Neural cell (in vitro differentiated cells): ENCODE data around the gene MYO3A. TPM values are rescaled to one million over a fixed set of nuclear protein-coding genes. Genes with fewer than 3 reads are reported as not detected.

ENCODE experiments used
- H2AFZ ChIP-seq: fragments of 200-600, 300-800 bp; sonication (generic), shearing (Covaris generic); 2 replicates; pipeline ENCODE4 v1.6.0; 2014; ENCODE audit warnings: low read depth, mild to moderate bottlenecking, antibody characterized with exemption, low read length, moderate library complexity
- H3F3A ChIP-seq: fragments of 200-600 bp; shearing (Covaris generic); 2 replicates; pipeline ENCODE4 v1.6.1; 2016; ENCODE audit warnings: mild to moderate bottlenecking, moderate library complexity, mixed read lengths, antibody characterized with exemption, low read length; ENCODE audit not compliant: insufficient read depth, poor library complexity, severe bottlenecking
- H3K27ac ChIP-seq: fragments of 200-600, 300-800 bp; sonication (generic), shearing (Covaris generic); 2 replicates; pipeline ENCODE4 v1.5.1; 2014; ENCODE audit warnings: mild to moderate bottlenecking, low read length, moderate library complexity
- H3K27me3 ChIP-seq: fragments of 300-800, 200-600 bp; sonication (generic), shearing (Covaris generic); 2 replicates; pipeline ENCODE4 v1.6.0; 2014; ENCODE audit warnings: mild to moderate bottlenecking, low read depth, low read length, moderate library complexity; ENCODE audit not compliant: insufficient read depth
- H3K36me3 ChIP-seq: fragments of 300-800, 200-600 bp; sonication (generic), shearing (Covaris generic); 2 replicates; pipeline ENCODE4 v1.5.1; 2014; ENCODE audit warnings: mild to moderate bottlenecking, antibody characterized with exemption, low read length, moderate library complexity; ENCODE audit not compliant: insufficient read depth
- H3K4me2 ChIP-seq: fragments of 300-800, 200-600 bp; sonication (generic), shearing (Covaris generic); 2 replicates; pipeline ENCODE4 v1.6.0; 2014; ENCODE audit warnings: mild to moderate bottlenecking, low read length
- H3K4me3 ChIP-seq: fragments of 300-800, 200-600 bp; sonication (generic), shearing (Covaris generic); 2 replicates; pipeline ENCODE4 v1.5.1; 2014; ENCODE audit warnings: mild to moderate bottlenecking, low read length, moderate library complexity
- H3K79me2 ChIP-seq: fragments of 200-600 bp; shearing (Covaris generic); replicated peaks from 2 replicates; pipeline ENCODE4 v1.6.0; 2014; ENCODE audit warnings: mild to moderate bottlenecking, low read length, moderate library complexity; ENCODE audit not compliant: insufficient read depth
- H3K9ac ChIP-seq: fragments of 300-800, 200-600 bp; sonication (generic), shearing (Covaris generic); 2 replicates; pipeline ENCODE4 v1.6.1; 2016; ENCODE audit warnings: mild to moderate bottlenecking, low read length, mixed read lengths
- H3K9me2 ChIP-seq: fragments of 200-600 bp; shearing (Covaris generic); 2 replicates; pipeline ENCODE4 v1.6.1; 2016; ENCODE audit warnings: mild to moderate bottlenecking, low read length, mixed read lengths; ENCODE audit not compliant: insufficient read depth
- H3K9me3 ChIP-seq: fragments of 200-600, 300-800 bp; sonication (generic), shearing (Covaris generic); 2 replicates; pipeline ENCODE4 v1.6.1; 2016; ENCODE audit warnings: mild to moderate bottlenecking, mixed run types, low read length, moderate library complexity, mixed read lengths
- H4K20me1 ChIP-seq: fragments of 200-600 bp; shearing (Covaris generic); 2 replicates; pipeline ENCODE4 v1.6.1; 2016; ENCODE audit warnings: mild to moderate bottlenecking, mixed run types; ENCODE audit not compliant: insufficient read depth
- CTCF ChIP-seq: fragments of 450-650 bp; IDR thresholded peaks from 2 replicates; pipeline ENCODE4 v1.5.1; 2014; ENCODE audit warnings: antibody characterized with exemption, mild to moderate bottlenecking, moderate library complexity; ENCODE audit not compliant: poor library complexity, severe bottlenecking
- EP300 ChIP-seq: fragments of 450-650 bp; conservative IDR thresholded peaks from 2 replicates; pipeline ENCODE4 v1.6.1; 2014; ENCODE audit warnings: antibody characterized with exemption, mild to moderate bottlenecking, moderate library complexity; ENCODE audit not compliant: poor library complexity, severe bottlenecking
- EZH2 ChIP-seq: fragments of 200-600, 300-800 bp; shearing (Covaris generic), sonication (generic); IDR thresholded peaks from 2 replicates; pipeline ENCODE4 v1.6.1; 2014; ENCODE audit warnings: antibody characterized with exemption, low read length, borderline replicate concordance, mild to moderate bottlenecking; ENCODE audit not compliant: insufficient read depth, poor library complexity, severe bottlenecking
- MXI1 ChIP-seq: fragments of 450-650 bp; conservative IDR thresholded peaks from 2 replicates; pipeline ENCODE4 v1.6.1; 2014; ENCODE audit warnings: antibody characterized with exemption, mild to moderate bottlenecking; ENCODE audit not compliant: poor library complexity, severe bottlenecking
- POLR2AphosphoS5 ChIP-seq: IDR thresholded peaks from 2 replicates; pipeline ENCODE4 v1.6.1; 2012
- RAD21 ChIP-seq: fragments of 450-650 bp; conservative IDR thresholded peaks from 2 replicates; pipeline ENCODE4 v1.6.1; 2014; ENCODE audit warnings: antibody characterized with exemption, mild to moderate bottlenecking, moderate library complexity
- REST ChIP-seq: IDR thresholded peaks from 2 replicates; pipeline ENCODE4 v1.6.1; 2012; ENCODE audit warnings: borderline replicate concordance
- SMC3 ChIP-seq: fragments of 450-650 bp; conservative IDR thresholded peaks from 2 replicates; pipeline ENCODE4 v1.6.1; 2014; ENCODE audit warnings: antibody characterized with exemption, mild to moderate bottlenecking, moderate library complexity; ENCODE audit not compliant: poor library complexity
- TAF1 ChIP-seq: IDR thresholded peaks from 2 replicates; pipeline ENCODE4 v1.6.1; 2012; ENCODE audit warnings: low read depth
- polyA plus RNA-seq: library from polyadenylated mRNA; depleted of rRNA; stranded (reverse); fragments of >200 nt; gene quantifications from 2 replicates; pipeline ENCODE4 v1.2.3, GENCODE V29; 2014

Gene MYO3A
- polyA plus RNA-seq, 1 donor from 2014 or later = 4.1 TPM

GRCh38 chr10:26022831-26023230 lies 88.8 kb downstream of the MYO3A start:
- no peaks in the 10 kb centered on the region for H3F3A ChIP-seq
- no peaks in the 10 kb centered on the region for H3K79me2 ChIP-seq
- H3K27me3 ChIP-seq = no peaks in the 10 kb centered on the region
- H3K9me3 ChIP-seq = no peaks in the 10 kb centered on the region
- H3K9ac ChIP-seq = no peak overlapping the region
- no peak overlapping the region for H3K27ac ChIP-seq
- TF ChIP-seq MXI1 (no peak), SMC3 (no peak), EZH2 (no peak), TAF1 (no peak)
- H3K4me3 ChIP-seq = no peak overlapping the region
- H3K4me2 ChIP-seq = no peak overlapping the region
- no peaks in the 10 kb centered on the region for H4K20me1 ChIP-seq
- H3K9me2 ChIP-seq = no peaks in the 10 kb centered on the region
- H3K36me3 ChIP-seq = no peaks in the 10 kb centered on the region
- no peak overlapping the region for H2AFZ ChIP-seq

- Histone ChIP-seq H2AFZ (no peak overlapping the region), H3K27ac (no peak overlapping the region), H3K36me3 (no peaks in the 10 kb centered on the region), H4K20me1 (no peaks in the 10 kb centered on the region), H3K9me3 (no peaks in the 10 kb centered on the region), H3F3A (no peaks in the 10 kb centered on the region), H3K27me3 (no peaks in the 10 kb centered on the region), H3K9me2 (no peaks in the 10 kb centered on the region), H3K4me2 (no peak overlapping the region), H3K79me2 (no peaks in the 10 kb centered on the region), H3K4me3 (no peak overlapping the region), H3K9ac (no peak overlapping the region)
- TF ChIP-seq TAF1 (no peak), SMC3 (no peak), POLR2AphosphoS5 (no peak), REST (no peak), CTCF (no peak), RAD21 (no peak), EP300 (no peak), EZH2 (no peak), MXI1 (no peak)
These were observed 90.3 kb downstream of the MYO3A start for GRCh38 chr10:26024303-26024702.

GRCh38 chr10:26025523-26025922 lies 91.5 kb downstream of the MYO3A start:
- Histone ChIP-seq H3K27ac (no peak overlapping the region), H3K9me2 (no peaks in the 10 kb centered on the region), H3K9me3 (no peaks in the 10 kb centered on the region), H3K79me2 (no peaks in the 10 kb centered on the region), H4K20me1 (no peaks in the 10 kb centered on the region), H3K4me2 (no peak overlapping the region), H3K9ac (no peak overlapping the region), H3F3A (no peaks in the 10 kb centered on the region), H3K4me3 (no peak overlapping the region), H2AFZ (no peak overlapping the region), H3K27me3 (no peaks in the 10 kb centered on the region), H3K36me3 (no peaks in the 10 kb centered on the region)
- TF ChIP-seq EP300 = no peak
- no peak for TF ChIP-seq SMC3
- TF ChIP-seq EZH2 = no peak
- no peak for TF ChIP-seq TAF1
- no peak for TF ChIP-seq MXI1
- TF ChIP-seq POLR2AphosphoS5 = no peak
- TF ChIP-seq REST = no peak
